ENCODE results near the gene IL20RA. TPM values are rescaled to one million over a fixed set of nuclear protein-coding genes. Genes with fewer than 3 reads are reported as not detected.

IL20RA gene
- total and polyA plus RNA-seq, 4 donors: 0.17 to 0.65 (median 0.25) TPM; not detected in 1

GRCh38 chr6:137070303-137070702 is 25.5 kb upstream of the IL20RA start (continued):
- no peak for TF ChIP-seq SP1 (IDR thresholded peaks at IDR 0.05)
- no peak for TF ChIP-seq RXRA (IDR thresholded peaks at IDR 0.05)

GRCh38 chr6:137067399-137067798 is 22.6 kb upstream of the IL20RA start:
- DNase-seq (ENCODE audit: low spot score): no peak
- no peak for TF ChIP-seq HNF4G (IDR thresholded peaks at IDR 0.05)
- TF ChIP-seq JUND (IDR thresholded peaks at IDR 0.05): no peak
- TF ChIP-seq, protein P1, sequence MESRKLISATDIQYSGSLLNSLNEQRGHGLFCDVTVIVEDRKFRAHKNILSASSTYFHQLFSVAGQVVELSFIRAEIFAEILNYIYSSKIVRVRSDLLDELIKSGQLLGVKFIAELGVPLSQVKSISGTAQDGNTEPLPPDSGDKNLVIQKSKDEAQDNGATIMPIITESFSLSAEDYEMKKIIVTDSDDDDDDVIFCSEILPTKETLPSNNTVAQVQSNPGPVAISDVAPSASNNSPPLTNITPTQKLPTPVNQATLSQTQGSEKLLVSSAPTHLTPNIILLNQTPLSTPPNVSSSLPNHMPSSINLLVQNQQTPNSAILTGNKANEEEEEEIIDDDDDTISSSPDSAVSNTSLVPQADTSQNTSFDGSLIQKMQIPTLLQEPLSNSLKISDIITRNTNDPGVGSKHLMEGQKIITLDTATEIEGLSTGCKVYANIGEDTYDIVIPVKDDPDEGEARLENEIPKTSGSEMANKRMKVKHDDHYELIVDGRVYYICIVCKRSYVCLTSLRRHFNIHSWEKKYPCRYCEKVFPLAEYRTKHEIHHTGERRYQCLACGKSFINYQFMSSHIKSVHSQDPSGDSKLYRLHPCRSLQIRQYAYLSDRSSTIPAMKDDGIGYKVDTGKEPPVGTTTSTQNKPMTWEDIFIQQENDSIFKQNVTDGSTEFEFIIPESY (IDR thresholded peaks at IDR 0.05): no peak
- TF ChIP-seq NR2F2 (IDR thresholded peaks at IDR 0.05): no peak
- no peak for TF ChIP-seq GABPA (IDR thresholded peaks at IDR 0.05 in 1 of 2, conservative IDR thresholded peaks at IDR 0.05 in 1 of 2)
- no peak for TF ChIP-seq HNF4A (conservative IDR thresholded peaks at IDR 0.05)
- TF ChIP-seq SP1 (IDR thresholded peaks at IDR 0.05): no peak
- TF ChIP-seq FOXA2 (IDR thresholded peaks at IDR 0.05): no peak
- no peak for TF ChIP-seq YY1 (IDR thresholded peaks at IDR 0.05)
- Histone ChIP-seq H3K9me3 (ENCODE audit: control insufficient read depth in 4 of 4, low read length in 3 of 4) (peaks cover 0 to 5% (median 0%) of the 10 kb centered on the region in 4 donors), H3K36me3 (ENCODE audit: control insufficient read depth in 4 of 4, insufficient read depth in 3 of 4, low read depth in 1 of 4, low read length in 3 of 4) (no peaks in the 10 kb centered on the region), H3K27ac (ENCODE audit: low read depth in 1 of 2, low read length in 2 of 2) (no peak overlapping the region), H3K4me3 (ENCODE audit: low read depth in 1 of 3, low read length in 3 of 3) (no peak overlapping the region), H3K27me3 (ENCODE audit: control insufficient read depth in 4 of 4, insufficient read depth in 4 of 4, low read length in 3 of 4) (peaks cover 0 to 11% (median 3%) of the 10 kb centered on the region in 4 donors), H3K4me1 (ENCODE audit: control insufficient read depth in 4 of 4, insufficient read depth in 4 of 4, low read length in 3 of 4) (no peaks in the 10 kb centered on the region), H3K9ac (ENCODE audit: low read depth in 1 of 2, low read length in 2 of 2) (no peak overlapping the region)
- whole genome bisulfite sequencing: 74% methylated on average over 2 of the region's 2 CpGs

DNA sequence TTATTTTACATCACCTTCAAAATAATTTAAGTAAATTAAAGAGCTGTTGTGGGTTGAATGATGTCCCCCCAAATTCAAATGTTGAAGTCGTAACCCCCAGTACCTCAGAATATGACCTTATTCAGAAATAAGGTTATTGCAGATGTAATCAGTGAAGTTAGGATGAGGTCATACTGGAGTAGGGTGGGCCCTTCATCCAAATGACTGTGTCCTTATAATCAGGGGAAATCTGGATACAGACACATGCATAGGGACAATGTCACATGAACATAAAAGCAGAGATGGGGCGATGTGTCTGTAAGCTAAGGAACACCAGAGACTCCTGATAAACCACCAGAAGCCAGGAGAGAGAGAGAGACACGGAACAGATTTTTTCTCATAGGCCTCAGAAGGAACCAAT is 13.3 kb upstream of the IL20RA start:
- Histone ChIP-seq H3K4me1 (ENCODE audit: control insufficient read depth in 4 of 4, insufficient read depth in 4 of 4, low read length in 3 of 4) (no peaks in the 10 kb centered on the region), H3K27ac (ENCODE audit: low read depth in 1 of 2, low read length in 2 of 2) (no peak overlapping the region), H3K4me3 (ENCODE audit: low read depth in 1 of 3, low read length in 3 of 3) (no peak overlapping the region), H3K9me3 (ENCODE audit: control insufficient read depth in 4 of 4, low read length in 3 of 4) (peaks cover 0 to 4% (median 0%) of the 10 kb centered on the region in 4 donors), H3K36me3 (ENCODE audit: control insufficient read depth in 4 of 4, insufficient read depth in 3 of 4, low read depth in 1 of 4, low read length in 3 of 4) (no peaks in the 10 kb centered on the region), H3K9ac (ENCODE audit: low read depth in 1 of 2, low read length in 2 of 2) (no peak overlapping the region), H3K27me3 (ENCODE audit: control insufficient read depth in 4 of 4, insufficient read depth in 4 of 4, low read length in 3 of 4) (no peaks in the 10 kb centered on the region)
- 94% methylated on average over 3 of the region's 3 CpGs for WGBS
- DNase-seq (ENCODE audit: low spot score): no peak
- TF ChIP-seq EGR1 (IDR thresholded peaks at IDR 0.05; ENCODE audit: low read depth in 2 of 2): no peak
- TF ChIP-seq, protein P1 (IDR thresholded peaks at IDR 0.05): no peak
- TF ChIP-seq, protein P2, sequence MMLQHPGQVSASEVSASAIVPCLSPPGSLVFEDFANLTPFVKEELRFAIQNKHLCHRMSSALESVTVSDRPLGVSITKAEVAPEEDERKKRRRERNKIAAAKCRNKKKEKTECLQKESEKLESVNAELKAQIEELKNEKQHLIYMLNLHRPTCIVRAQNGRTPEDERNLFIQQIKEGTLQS (IDR thresholded peaks at IDR 0.05): no peak
- no peak for TF ChIP-seq YY1 (IDR thresholded peaks at IDR 0.05)
- TF ChIP-seq, protein P3, sequence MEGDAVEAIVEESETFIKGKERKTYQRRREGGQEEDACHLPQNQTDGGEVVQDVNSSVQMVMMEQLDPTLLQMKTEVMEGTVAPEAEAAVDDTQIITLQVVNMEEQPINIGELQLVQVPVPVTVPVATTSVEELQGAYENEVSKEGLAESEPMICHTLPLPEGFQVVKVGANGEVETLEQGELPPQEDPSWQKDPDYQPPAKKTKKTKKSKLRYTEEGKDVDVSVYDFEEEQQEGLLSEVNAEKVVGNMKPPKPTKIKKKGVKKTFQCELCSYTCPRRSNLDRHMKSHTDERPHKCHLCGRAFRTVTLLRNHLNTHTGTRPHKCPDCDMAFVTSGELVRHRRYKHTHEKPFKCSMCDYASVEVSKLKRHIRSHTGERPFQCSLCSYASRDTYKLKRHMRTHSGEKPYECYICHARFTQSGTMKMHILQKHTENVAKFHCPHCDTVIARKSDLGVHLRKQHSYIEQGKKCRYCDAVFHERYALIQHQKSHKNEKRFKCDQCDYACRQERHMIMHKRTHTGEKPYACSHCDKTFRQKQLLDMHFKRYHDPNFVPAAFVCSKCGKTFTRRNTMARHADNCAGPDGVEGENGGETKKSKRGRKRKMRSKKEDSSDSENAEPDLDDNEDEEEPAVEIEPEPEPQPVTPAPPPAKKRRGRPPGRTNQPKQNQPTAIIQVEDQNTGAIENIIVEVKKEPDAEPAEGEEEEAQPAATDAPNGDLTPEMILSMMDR (IDR thresholded peaks at IDR 0.05; ENCODE audit: low read depth, low read length, missing input control): no peak
- no peak for TF ChIP-seq RAD21 (IDR thresholded peaks at IDR 0.05)
- no peak for TF ChIP-seq GABPA (IDR thresholded peaks at IDR 0.05 in 1 of 2, conservative IDR thresholded peaks at IDR 0.05 in 1 of 2)
- no peak for TF ChIP-seq FOXA2 (IDR thresholded peaks at IDR 0.05)
- TF ChIP-seq, protein P4, sequence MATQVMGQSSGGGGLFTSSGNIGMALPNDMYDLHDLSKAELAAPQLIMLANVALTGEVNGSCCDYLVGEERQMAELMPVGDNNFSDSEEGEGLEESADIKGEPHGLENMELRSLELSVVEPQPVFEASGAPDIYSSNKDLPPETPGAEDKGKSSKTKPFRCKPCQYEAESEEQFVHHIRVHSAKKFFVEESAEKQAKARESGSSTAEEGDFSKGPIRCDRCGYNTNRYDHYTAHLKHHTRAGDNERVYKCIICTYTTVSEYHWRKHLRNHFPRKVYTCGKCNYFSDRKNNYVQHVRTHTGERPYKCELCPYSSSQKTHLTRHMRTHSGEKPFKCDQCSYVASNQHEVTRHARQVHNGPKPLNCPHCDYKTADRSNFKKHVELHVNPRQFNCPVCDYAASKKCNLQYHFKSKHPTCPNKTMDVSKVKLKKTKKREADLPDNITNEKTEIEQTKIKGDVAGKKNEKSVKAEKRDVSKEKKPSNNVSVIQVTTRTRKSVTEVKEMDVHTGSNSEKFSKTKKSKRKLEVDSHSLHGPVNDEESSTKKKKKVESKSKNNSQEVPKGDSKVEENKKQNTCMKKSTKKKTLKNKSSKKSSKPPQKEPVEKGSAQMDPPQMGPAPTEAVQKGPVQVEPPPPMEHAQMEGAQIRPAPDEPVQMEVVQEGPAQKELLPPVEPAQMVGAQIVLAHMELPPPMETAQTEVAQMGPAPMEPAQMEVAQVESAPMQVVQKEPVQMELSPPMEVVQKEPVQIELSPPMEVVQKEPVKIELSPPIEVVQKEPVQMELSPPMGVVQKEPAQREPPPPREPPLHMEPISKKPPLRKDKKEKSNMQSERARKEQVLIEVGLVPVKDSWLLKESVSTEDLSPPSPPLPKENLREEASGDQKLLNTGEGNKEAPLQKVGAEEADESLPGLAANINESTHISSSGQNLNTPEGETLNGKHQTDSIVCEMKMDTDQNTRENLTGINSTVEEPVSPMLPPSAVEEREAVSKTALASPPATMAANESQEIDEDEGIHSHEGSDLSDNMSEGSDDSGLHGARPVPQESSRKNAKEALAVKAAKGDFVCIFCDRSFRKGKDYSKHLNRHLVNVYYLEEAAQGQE (IDR thresholded peaks at IDR 0.05): no peak
- TF ChIP-seq NR2F2 (IDR thresholded peaks at IDR 0.05): no peak
- TF ChIP-seq HNF4A (conservative IDR thresholded peaks at IDR 0.05): no peak
- TF ChIP-seq JUND (IDR thresholded peaks at IDR 0.05): no peak
- TF ChIP-seq HNF4G (IDR thresholded peaks at IDR 0.05): no peak
- no peak for TF ChIP-seq TAF1 (conservative IDR thresholded peaks at IDR 0.05)
- TF ChIP-seq RXRA (IDR thresholded peaks at IDR 0.05): no peak
- no peak for TF ChIP-seq FOXA1 (IDR thresholded peaks at IDR 0.05)

Data from liver (tissue), 9 donors.